Urothelium cell line (cell line): Measurements from ENCODE around the gene MYL5.
"Not testable (repeated sequence)": the region's sequence is repeated elsewhere in the genome, so short reads cannot be mapped to it uniquely, and the experiment has no call there.

ENCODE experiments used
- DNase-seq: peaks from one replicate; pipeline ENCODE4 v3.0.0; 2011; ENCODE audit warnings: low spot score, mixed read lengths
- FAIRE-seq: peaks from 2 replicates; lab custom pipeline; 2011; peaks lifted over from hg19 to GRCh38; lab: Jason Lieb, UNC

The MYL5 gene

DNA sequence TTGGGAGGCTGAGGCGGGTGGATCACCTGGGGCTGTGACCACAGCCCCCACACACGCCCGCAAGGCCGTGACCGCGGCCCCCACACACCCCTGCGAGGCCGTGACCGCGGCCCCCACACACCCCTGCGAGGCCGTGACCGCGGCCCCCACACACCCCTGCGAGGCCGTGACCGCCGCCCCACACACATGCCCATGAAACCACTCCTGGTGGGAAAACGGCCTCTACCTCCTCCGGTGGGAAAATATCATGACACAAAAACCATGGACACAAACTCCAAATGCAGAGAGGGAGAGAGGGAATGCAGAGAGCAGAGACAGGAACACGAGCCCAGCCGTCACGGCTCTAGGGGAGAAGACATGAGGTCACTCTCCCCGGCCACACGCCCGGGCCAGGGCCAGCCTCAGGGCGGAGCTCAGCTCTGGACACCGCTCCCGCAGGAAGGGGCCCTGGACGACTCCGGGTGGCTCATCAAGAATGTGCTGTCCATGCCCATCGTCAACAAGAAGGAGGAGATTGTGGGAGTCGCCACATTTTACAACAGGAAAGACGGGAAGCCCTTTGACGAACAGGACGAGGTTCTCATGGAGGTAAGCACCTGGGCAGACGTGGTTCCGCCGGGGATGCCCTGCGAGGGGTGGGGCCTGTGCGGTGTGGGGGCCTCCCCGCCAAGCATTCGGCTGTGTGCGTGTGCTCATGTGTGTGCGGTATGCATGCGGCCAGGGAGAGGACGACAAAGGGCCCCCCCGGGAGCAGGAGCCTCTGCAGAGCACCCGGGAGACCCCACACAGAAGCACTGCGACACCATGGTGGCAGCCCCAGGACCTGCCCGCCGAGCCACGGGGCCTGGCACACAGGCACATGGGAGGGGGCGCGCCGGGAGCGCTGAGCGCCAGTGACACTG, 17.7 kb upstream of the MYL5 start:
- no peak for DNase-seq
- FAIRE-seq = no peak

DNA sequence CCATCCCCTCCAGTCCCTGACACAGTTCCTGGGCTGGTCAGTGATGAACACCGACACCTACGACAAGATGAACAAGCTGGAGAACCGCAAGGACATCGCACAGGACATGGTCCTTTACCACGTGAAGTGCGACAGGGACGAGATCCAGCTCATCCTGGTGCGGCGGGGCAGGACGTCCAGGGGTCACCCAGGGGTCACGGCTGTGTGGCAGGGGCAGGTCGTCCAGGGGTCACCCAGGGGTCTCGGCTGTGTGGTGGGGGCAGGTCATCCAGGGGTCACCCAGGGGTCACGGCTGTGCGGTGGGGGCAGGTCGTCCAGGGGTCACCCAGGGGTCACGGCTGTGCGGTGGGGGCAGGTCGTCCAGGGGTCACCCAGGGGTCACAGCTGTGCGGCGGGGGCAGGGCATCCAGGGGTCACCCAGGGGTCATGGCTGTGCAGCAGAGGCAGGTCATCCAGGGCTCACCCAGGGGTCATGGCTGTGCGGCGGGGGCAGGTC, 17.0 kb upstream of the MYL5 start:
- DNase-seq = no peak
- FAIRE-seq = no peak

DNA sequence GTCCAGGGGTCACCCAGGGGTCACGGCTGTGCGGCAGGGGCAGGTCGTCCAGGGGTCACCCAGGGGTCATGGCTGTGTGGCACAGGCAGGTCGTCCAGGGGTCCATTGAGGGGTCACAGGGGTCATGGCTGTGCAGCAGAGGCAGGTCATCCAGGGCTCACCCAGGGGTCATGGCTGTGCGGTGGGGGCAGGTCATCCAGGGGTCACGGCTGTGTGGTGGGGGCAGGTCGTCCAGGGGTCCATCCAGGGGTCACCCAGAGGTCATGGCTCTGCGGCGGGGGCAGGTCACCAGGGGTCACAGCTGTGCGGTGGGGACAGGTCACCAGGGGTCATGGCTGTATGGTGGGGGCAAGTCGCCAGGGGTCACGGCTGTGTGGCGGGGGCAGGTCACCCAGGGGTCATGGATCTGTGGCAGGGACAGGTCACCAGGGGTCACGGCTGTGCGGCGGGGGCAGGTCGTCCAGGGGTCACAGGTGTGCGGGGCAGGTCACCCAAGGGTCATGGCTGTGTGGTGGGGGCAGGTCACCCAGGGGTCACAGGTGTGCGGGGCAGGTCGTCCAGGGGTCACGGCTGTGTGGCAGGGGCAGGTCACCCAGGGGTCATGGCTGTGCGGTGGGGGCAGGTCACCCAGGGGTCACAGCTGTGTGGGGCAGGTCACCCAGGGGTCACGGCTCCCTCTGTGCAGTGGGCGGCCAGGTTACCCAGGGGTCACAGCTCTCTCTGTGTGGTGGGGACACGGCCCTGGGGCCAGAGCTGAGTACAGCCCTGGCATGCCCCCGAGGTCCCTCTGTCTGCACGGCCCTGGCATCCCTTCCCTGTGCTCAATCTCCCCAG, 16.3 kb upstream of the MYL5 start:
- DNase-seq (no peak), FAIRE-seq (no peak)

DNA sequence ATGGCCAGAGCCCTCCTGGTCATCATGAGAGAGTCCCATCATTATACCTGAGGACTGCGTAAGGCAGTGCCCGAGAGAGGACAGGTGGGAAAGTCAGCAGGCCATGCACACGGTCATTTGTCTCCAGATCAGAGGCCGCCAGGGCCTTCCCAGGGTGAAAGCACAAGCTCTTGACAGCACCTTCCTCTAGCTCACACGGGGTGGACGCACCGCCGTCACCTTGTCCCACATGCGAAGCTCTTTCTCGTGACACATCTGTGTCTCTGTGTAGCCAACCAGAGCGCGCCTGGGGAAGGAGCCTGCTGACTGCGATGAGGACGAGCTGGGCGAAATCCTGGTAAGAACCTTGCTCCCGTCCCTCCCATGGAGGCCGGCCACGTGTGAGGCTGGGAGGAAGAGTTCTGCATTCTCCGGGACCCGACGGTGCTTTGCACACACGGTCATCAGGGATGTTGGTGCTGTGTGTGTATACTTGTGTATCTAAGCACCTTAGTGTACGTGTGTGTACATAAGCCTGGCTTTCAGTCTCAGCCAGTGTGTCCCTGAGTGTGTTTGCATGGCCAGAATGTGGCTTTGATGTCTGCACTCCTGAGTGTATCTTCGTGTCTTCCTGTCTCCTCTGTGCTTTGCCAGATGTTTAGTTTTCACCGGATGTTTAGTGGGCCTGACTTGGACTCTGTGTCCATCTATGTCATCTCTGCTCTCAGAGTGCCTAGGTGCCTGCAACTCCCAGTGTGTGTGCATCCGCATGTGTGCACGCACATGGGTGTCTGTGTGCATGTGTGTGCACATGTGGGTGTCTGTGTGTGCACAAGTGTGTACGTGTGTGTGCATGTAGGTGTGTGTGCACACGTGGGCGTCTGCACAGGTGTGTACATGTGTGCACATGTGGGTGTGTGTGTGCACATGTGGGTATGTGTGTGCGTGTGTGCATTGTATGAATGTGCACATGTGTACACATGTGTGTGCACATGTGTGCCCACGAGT, 15.4 kb upstream of the MYL5 start:
- no peak for FAIRE-seq
- no peak for DNase-seq

DNA sequence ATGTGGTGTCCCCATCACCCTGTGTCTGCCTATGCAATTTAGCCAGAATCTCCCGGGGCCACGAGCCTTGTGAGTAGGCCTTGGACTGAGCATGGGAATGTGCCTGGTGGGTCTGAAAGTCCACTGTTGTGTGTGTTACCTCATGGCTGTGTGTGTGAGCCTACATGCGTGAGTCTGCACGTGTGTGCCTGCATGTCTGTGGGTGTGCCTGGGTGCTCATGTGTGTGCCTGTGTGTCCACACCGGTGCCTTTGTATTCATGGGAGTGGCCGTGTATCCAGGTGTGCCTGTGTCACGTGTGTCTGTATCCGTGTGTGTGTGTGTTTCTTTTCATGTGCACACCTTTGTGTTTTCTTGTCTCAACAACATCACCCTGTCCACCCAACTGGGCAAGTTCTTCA, 14.5 kb upstream of the MYL5 start:
- FAIRE-seq (no peak), DNase-seq (no peak)

DNA sequence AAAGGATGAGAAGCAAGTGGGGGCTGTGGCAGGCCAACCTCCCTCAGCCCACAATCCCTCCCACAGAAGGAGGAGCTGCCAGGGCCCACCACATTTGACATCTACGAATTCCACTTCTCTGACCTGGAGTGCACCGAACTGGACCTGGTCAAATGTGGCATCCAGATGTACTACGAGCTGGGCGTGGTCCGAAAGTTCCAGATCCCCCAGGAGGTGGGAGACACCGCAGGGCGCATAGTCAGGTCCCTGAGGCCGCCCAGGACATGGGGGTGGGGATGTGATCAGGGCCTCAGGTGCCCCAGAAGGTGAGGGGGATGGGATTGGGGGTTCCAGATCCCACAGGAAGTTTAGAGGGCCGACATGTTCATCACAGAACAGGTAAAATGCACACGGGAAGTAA, 13.9 kb upstream of the MYL5 start:
- FAIRE-seq (no peak), DNase-seq (no peak)

DNA sequence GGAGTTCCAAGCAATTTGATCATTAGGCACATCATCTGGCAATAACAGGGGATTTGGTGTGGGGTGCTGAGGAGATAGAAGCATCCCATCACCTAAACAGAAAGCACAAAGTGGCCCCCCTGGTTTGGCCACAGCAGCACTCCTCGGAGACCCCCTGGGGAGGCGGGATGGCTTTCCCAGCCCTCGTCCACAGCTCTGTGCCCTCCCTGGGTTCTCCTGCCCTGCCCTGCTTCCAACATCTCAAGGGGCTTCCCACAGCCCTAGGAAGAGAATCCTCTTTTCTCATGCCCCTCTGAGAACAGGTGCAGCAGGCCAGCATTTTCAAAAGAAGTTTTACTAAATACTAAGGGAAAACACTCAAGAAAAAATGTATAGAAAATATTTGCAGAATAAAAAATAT, 13.1 kb upstream of the MYL5 start:
- no peak for FAIRE-seq
- DNase-seq = no peak

DNA sequence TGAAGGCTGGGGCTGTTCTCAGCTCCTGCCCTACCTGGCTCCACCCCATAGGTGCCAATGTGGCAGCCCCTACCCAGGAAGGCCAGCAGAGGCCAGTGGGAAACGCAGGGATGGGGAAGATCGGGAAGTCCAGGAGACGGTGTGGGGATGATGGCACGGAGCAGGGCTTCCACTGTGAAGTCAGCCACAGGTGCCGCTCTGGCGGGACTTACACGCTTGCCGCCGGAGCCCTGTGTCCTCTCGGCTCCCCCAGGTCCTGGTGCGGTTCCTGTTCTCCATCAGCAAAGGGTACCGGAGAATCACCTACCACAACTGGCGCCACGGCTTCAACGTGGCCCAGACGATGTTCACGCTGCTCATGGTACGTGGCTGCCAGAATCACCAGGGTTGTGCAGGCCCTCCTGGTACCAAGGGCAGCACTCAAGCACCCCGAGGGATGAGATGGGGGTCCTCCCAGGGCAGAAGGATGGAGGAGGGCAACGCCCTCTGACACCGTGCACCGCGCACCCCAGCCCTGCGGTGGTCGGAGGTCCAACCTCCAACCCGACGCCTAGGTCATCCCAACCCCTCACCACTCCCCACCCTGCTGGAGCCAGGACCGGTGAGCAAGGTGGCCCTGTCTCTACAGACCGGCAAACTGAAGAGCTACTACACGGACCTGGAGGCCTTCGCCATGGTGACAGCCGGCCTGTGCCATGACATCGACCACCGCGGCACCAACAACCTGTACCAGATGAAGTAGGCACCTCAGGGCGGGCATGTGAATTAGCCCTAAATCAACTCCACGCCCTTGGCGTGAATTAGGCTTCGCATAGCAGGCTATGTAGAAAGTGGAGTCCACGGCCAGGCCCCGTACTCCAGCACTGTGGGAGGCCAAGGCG, 12.2 kb upstream of the MYL5 start:
- DNase-seq (no peak), FAIRE-seq (no peak)

DNA sequence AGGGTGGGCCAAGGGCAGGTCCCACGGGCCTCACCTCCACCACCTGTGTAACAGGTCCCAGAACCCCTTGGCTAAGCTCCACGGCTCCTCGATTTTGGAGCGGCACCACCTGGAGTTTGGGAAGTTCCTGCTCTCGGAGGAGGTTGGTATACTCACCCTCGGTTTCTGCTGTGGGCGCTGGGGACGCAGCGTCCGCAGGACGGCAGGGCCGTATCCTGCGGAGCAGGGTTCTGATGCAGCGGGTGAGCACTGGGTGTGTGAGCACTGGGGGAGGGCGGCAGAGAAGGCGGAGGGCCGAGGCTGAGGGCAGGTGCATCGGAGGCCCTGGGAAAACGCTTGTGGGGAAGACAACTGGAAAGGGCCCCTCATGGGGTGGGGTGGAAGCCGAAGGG, 11.3 kb upstream of the MYL5 start:
- FAIRE-seq = no peak
- DNase-seq = no peak

DNA sequence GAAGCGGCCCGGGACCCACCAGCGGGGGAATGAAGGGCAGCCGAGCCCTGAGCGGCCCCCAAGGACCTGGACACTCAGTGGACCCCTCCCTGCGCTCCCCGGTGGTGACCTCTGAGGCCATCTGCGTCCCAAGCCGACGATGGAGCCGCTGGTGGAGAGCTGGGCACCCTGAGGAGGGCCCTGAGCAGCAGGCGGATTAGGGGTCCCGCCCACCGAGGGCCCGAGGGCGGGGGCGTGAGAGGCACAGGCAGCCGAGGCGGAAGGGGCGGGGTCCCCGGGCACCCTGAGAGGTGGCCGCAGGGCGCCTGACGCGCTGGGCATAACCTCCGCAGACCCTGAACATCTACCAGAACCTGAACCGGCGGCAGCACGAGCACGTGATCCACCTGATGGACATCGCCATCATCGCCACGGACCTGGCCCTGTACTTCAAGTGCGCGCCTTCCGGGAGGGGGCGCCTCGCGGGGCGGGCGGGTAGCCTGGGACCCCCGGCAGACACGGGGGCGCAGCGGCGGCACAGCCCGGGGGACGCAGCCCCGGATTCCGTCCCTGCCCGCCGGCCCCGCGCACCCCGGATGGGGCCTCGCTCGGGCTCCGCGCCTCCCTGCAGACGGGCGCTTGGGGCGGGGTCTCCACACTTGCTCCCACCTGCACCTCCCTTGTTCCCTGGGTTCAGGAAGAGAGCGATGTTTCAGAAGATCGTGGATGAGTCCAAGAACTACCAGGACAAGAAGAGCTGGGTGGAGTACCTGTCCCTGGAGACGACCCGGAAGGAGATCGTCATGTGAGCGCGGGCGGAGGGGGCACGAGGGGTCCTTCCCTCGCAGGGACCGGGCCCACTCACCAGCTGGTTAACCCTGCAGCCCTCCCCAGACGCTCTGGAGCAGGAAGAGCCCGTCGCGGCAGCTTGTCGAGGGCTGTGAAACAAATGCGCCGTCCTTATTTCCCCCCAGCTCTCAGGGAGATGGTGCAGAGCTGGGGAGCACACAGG, 10.6 kb upstream of the MYL5 start:
- FAIRE-seq (no peak), DNase-seq (peak; percentile 48)

DNA sequence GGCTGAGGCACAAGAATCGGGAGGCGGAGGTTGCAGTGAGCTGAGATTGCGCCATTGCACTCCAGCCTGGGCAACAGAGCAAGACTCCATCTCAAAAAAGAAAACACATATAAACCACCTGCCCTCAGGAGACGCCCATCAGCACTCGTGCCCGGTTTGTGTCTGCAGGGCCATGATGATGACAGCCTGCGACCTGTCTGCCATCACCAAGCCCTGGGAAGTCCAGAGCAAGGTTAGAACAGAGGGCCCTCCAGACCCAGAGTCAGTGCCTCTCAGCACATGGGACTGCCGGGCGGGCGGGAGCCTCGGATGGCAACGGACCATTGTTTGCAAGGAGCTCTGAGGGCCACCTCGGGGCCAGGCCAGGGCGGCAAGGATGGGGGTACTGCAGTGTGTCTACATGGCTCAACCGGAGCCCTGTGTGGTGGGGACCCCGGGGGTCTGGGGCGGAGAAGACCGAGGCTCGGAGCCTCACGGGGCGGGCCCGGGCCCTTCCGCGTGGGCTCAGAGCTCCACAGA, 9.6 kb upstream of the MYL5 start:
- FAIRE-seq (no peak), DNase-seq (no peak)

DNA sequence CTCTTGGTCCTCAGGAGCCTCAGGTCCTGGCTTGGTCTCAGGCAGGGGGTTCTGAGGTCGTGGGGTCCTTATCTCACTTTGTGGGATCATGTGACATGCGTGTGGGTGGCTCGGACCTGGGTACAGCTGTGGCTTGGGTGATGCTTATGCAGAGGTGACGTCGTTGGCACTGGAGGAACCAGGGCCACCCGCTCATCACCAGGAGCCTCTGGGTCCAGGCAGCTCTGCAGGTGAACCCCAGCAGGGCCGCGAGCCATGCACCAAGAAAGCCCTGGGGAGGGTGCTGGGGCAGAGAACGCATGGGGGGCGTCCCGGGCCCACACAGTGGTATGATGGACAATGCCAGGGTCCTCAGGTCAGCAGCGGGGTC, 9.0 kb upstream of the MYL5 start:
- no peak for FAIRE-seq
- DNase-seq = no peak

DNA sequence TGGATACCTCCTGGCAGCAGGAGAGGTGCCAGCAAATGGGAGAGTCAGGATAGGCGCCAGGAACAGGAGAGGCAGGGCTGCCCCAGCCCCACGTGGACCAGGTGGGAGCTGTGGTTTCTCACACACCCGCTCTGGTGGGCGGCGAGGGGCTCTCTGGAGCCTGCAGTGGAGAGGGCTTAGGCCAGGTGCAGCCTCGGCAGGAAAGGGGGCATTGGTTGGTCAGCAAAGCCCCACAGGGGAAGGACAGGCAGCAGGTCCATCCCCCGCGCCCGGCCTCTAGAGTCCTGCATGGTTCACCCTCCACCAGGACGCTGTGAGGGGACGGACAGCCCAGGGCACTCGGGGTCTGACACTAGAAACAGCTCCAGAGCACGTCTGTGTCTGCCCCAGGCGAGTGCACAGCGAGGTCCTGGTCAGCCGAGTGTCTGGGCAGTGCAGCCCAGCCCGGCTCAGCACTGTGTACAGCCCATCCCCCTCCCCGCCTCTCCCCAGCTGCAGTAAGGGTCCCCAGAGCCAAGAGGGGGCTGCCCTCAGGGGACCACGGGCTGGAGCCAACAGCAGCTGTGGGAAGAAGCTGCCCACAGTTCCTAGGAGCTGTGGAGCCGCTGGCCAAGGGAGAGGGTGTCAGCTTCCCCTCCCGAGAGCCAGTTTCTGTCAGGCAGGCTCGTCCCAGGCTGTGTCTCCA, 8.4 kb upstream of the MYL5 start:
- FAIRE-seq (no peak), DNase-seq (no peak)

DNA sequence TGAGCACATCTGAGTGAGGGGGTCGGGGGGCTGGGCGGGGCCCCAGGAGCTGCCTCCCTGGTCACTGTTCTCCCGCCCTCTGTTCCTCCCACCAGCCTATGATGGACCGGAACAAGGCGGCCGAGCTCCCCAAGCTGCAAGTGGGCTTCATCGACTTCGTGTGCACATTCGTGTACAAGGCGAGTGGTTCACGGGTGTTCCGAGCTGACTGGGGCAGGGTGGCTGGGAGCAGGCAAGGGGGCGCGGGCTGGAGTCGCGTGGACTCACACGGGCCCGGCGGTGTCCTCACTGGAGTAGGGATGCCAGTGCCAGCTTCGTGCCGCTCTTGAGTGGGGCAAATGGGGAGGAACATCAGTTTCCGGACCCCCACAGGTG, 7.9 kb upstream of the MYL5 start:
- FAIRE-seq (no peak), DNase-seq (no peak)

DNA sequence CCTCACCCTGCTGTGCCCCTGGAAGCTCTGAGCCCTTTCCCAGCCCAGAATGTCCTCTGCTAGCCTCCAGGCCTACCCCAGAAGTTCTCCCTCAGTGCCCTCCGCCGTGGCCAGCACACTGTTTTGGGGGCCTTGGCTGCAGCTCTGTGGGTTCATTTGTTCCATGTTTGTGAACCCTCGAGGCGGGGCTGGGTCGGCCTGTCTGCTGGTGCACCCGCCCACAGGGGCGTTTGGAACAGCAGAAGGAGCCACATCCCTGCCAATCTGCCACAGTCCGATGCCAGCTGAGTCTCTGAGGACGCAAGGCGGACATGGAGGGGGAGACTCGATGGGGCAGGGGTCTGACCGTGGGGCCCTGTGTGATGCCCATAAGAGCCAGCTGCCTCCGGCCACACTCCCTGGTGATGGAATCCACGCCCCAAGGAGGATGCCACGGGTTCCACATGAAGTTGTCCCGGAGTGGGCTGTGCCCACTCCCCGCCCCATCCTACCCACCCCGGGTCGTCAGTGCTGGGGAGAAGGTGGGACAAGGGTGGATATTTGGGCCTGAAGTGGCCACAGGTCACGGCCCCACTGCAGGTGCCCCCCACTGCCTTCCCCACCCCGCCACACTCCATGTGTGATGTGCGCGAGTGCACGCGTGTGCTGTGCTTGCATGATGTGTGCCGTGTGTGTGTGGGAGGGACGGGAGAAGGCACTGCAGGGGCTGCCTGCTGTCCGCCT, 7.4 kb upstream of the MYL5 start:
- FAIRE-seq = no peak
- no peak for DNase-seq

DNA sequence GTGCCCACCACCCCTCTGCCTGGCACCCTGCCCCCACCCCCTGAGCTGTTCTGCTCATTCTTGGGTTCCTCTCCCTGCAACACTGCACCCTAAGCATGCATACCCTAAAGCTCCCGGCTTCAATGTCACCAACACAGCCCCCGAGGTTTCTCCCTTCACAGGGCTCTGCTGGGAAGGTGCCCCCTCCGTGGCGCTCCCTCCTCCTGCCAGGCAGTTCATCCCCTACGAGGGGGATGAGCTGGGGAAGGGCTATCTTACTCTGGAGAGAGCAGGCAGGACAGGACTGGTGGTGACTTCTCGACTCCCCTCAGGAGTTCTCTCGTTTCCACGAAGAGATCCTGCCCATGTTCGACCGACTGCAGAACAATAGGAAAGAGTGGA, 6.8 kb upstream of the MYL5 start:
- FAIRE-seq (no peak), DNase-seq (no peak)

DNA sequence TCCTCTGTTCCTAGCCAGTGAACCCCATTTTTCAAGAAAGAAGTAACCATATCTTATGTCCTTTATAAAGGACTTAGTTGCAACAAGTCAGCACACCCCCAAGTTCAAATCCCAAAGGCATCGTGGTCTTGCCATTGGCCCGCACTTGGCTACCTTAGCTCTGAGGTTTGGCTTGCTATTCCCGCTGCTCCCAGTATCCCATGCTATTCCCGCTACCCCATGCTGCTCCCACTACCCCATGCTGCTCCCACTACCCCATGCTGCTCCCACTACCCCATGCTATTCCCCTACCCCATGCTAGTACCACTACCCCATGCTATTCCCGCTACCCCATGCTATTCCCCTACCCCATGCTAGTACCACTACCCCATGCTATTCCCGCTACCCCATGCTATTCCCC, 6.1 kb upstream of the MYL5 start:
- DNase-seq = not testable (repeated sequence)

More for the DNA sequence above, 6.1 kb upstream of the MYL5 start:
- not testable (repeated sequence) for FAIRE-seq
